Dendritic cell treated with granulocyte-macrophage colony-stimulating factor and Interleukin-4, amounts not matched to agents 40 ng/mL and 50 ng/mL, for 4 days (primary cell): Measurements from ENCODE around the gene GNRHR.
"Not testable (repeated sequence)": the region's sequence is repeated elsewhere in the genome, so short reads cannot be mapped to it uniquely, and the experiment has no call there.

Experiments
- H3K27ac Mint-ChIP-seq: one replicate; pipeline ENCODE4 v1.8.0; 2022; ENCODE audit warnings: mild to moderate bottlenecking, mixed read lengths
- H3K27me3 Mint-ChIP-seq: one replicate; pipeline ENCODE4 v1.8.0; 2022; ENCODE audit warnings: mild to moderate bottlenecking, mixed read lengths
- H3K36me3 Mint-ChIP-seq: one replicate; pipeline ENCODE4 v1.8.0; 2022; ENCODE audit warnings: low read depth, mixed read lengths
- H3K4me1 Mint-ChIP-seq: one replicate; pipeline ENCODE4 v1.8.0; 2022; ENCODE audit warnings: low read depth, mixed read lengths
- H3K4me3 Mint-ChIP-seq: one replicate; pipeline ENCODE4 v1.8.0; 2022; ENCODE audit warnings: mild to moderate bottlenecking, moderate library complexity, mixed read lengths
- H3K9me3 Mint-ChIP-seq: one replicate; pipeline ENCODE4 v1.8.0; 2022; ENCODE audit warnings: mixed read lengths
- intact Hi-C: fragments of 100-400 bp; cut with micrococcal nuclease; formaldehyde crosslinking; loops from one replicate; pipeline ENCODE4 v1.15.0; 2022

GNRHR gene, protein sequence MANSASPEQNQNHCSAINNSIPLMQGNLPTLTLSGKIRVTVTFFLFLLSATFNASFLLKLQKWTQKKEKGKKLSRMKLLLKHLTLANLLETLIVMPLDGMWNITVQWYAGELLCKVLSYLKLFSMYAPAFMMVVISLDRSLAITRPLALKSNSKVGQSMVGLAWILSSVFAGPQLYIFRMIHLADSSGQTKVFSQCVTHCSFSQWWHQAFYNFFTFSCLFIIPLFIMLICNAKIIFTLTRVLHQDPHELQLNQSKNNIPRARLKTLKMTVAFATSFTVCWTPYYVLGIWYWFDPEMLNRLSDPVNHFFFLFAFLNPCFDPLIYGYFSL

DNA sequence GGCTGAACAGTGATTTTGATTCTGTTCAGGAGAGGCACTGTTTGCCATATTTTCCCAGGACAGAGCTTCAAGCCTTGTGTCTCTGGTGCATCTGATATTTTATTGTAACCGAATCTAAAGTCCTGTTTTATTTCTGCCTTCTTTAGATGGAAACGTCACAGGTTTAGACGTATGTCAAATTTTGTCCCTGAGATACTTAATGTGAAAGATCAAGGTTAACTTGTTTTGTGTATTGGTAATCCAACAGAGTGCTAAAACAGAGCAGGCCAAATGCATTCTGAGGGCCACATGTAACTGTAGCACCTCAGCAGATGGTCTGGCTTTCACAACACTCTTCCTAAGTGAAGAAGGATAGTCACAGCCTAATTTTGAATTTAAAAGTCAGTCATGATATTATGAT lies at the start of gene GNRHR:
GNRHR (minus strand) TSS at position 101 of the 400 bp plus-strand sequence; CDS start at position 48, 53 bp downstream.
- H3K27me3 Mint-ChIP-seq: no peaks in the 10 kb centered on the region
- no peaks in the 10 kb centered on the region for H3K9me3 Mint-ChIP-seq
- no peaks in the 10 kb centered on the region for H3K36me3 Mint-ChIP-seq
- H3K27ac Mint-ChIP-seq: no peak within 1 kb of the TSS
- H3K4me3 Mint-ChIP-seq: no peak within 1 kb of the TSS
- no peaks in the 10 kb centered on the region for H3K4me1 Mint-ChIP-seq
- intact Hi-C loops: no loop called here

DNA sequence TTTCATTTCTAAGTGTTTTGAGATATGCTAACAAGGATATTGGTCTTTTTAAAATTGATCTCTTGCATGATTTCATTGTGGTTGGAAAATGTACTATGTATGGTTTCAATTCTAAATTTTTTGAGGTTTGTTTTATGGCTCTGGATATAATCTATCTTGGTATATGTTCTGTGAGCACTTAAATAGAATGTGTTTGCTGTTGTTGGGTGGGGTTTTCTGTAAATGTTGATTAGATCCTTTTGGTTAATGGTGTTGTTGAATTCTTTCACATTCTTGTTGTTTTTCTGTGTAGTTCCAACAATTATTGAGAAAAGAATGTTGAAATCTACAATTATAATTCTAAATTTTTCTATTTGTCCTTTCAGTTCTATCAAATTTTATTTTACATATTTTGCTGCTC lies 42.6 kb upstream of the GNRHR start:
- H3K36me3 Mint-ChIP-seq: no peaks in the 10 kb centered on the region
- no peaks in the 10 kb centered on the region for H3K4me1 Mint-ChIP-seq
- H3K9me3 Mint-ChIP-seq: no peaks in the 10 kb centered on the region
- no peaks in the 10 kb centered on the region for H3K27me3 Mint-ChIP-seq
- no peak overlapping the region for H3K4me3 Mint-ChIP-seq
- intact Hi-C loops: no loop called here
- H3K27ac Mint-ChIP-seq: no peak overlapping the region

- H3K27me3 Mint-ChIP-seq: no peaks in the 10 kb centered on the region
- no peak overlapping the region for H3K27ac Mint-ChIP-seq
- H3K9me3 Mint-ChIP-seq: no peaks in the 10 kb centered on the region
- no peaks in the 10 kb centered on the region for H3K4me1 Mint-ChIP-seq
- no peak overlapping the region for H3K4me3 Mint-ChIP-seq
- intact Hi-C loops: no loop called here
- H3K36me3 Mint-ChIP-seq: no peaks in the 10 kb centered on the region
These were observed 36.5 kb upstream of the GNRHR start for GRCh38 chr4:67790721-67791120.

GRCh38 chr4:67787311-67787710 lies 33.1 kb upstream of the GNRHR start:
- Mint-ChIP-seq H3K36me3 (no peaks in the 10 kb centered on the region), H3K4me3 (no peak overlapping the region), H3K9me3 (no peaks in the 10 kb centered on the region), H3K27me3 (no peaks in the 10 kb centered on the region), H3K4me1 (no peaks in the 10 kb centered on the region), H3K27ac (no peak overlapping the region)
- intact Hi-C loops: no loop called here

DNA sequence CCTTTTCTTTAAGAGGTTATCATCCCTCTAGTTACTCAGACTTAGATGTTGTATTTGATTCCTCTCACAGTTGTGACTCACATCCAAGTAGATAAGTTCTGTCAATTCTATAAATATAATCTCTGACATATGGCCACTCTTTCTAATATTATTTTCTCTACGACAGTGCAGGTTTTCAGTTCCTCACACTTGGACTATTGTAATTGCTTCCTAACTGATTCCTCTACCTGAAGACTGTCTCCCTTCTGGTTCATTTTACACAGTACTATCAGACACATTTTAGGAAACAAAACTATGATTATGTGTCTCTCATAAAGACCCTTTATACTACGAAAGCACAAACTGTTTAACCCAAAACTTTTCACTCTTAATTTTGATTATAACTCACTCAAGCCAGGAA lies 31.3 kb upstream of the GNRHR start:
- Mint-ChIP-seq H3K36me3 (no peaks in the 10 kb centered on the region), H3K27me3 (no peaks in the 10 kb centered on the region), H3K9me3 (no peaks in the 10 kb centered on the region), H3K27ac (no peak overlapping the region), H3K4me1 (no peaks in the 10 kb centered on the region), H3K4me3 (no peak overlapping the region)
- intact Hi-C loops: no loop called here

GRCh38 chr4:67779631-67780030 lies 25.4 kb upstream of the GNRHR start:
- H3K36me3 Mint-ChIP-seq: no peaks in the 10 kb centered on the region
- H3K27me3 Mint-ChIP-seq: no peaks in the 10 kb centered on the region
- intact Hi-C loops: no loop called here
- no peaks in the 10 kb centered on the region for H3K9me3 Mint-ChIP-seq
- H3K4me3 Mint-ChIP-seq: no peak overlapping the region
- no peak overlapping the region for H3K27ac Mint-ChIP-seq
- no peaks in the 10 kb centered on the region for H3K4me1 Mint-ChIP-seq

DNA sequence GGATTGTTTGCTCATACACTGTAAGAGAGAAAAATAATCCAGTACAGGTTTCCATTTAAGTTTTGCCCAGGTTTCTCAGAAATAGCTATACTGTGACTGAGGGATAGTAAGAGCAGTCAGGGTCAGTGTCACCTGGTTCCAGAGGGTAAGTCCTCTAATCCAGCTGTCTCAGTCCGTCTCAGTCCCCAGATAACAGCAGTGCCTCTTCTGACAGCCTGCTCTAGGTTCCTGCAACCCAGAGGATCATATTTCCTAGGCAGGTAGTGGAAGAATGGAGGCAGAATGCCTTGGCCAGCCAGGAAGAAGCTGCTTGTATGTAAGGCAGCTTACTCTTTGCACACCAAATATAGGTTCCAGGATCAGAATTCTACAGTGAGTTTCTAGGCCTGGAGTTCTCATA lies 22.6 kb upstream of the GNRHR start:
- no peak overlapping the region for H3K27ac Mint-ChIP-seq
- no peaks in the 10 kb centered on the region for H3K4me1 Mint-ChIP-seq
- H3K9me3 Mint-ChIP-seq: no peaks in the 10 kb centered on the region
- H3K36me3 Mint-ChIP-seq: no peaks in the 10 kb centered on the region
- intact Hi-C loops: no loop called here
- H3K27me3 Mint-ChIP-seq: no peaks in the 10 kb centered on the region
- no peak overlapping the region for H3K4me3 Mint-ChIP-seq

- no peak overlapping the region for H3K4me3 Mint-ChIP-seq
- no peaks in the 10 kb centered on the region for H3K27me3 Mint-ChIP-seq
- intact Hi-C loops: no loop called here
- H3K4me1 Mint-ChIP-seq: no peaks in the 10 kb centered on the region
- no peaks in the 10 kb centered on the region for H3K36me3 Mint-ChIP-seq
- H3K9me3 Mint-ChIP-seq: no peaks in the 10 kb centered on the region
- no peak overlapping the region for H3K27ac Mint-ChIP-seq
These were observed 16.2 kb upstream of the GNRHR start for GRCh38 chr4:67770422-67770821.

- Mint-ChIP-seq H3K27ac (no peak overlapping the region), H3K36me3 (no peaks in the 10 kb centered on the region), H3K27me3 (no peaks in the 10 kb centered on the region), H3K9me3 (no peaks in the 10 kb centered on the region), H3K4me3 (no peak overlapping the region), H3K4me1 (no peaks in the 10 kb centered on the region)
- intact Hi-C loops: no loop called here
These were observed 11.7 kb upstream of the GNRHR start for GRCh38 chr4:67765928-67766327.

GRCh38 chr4:67765401-67765800 lies 11.2 kb upstream of the GNRHR start:
- Mint-ChIP-seq H3K27ac (no peak overlapping the region), H3K9me3 (no peaks in the 10 kb centered on the region), H3K4me1 (no peaks in the 10 kb centered on the region), H3K36me3 (no peaks in the 10 kb centered on the region), H3K27me3 (no peaks in the 10 kb centered on the region), H3K4me3 (no peak overlapping the region)
- intact Hi-C loops: no loop called here

- Mint-ChIP-seq H3K36me3 (no peaks in the 10 kb centered on the region), H3K27ac (no peak overlapping the region), H3K4me1 (no peaks in the 10 kb centered on the region), H3K4me3 (no peak overlapping the region), H3K27me3 (no peaks in the 10 kb centered on the region), H3K9me3 (no peaks in the 10 kb centered on the region)
- intact Hi-C loops: no loop called here
These were observed 10.0 kb upstream of the GNRHR start for GRCh38 chr4:67764183-67764582.

DNA sequence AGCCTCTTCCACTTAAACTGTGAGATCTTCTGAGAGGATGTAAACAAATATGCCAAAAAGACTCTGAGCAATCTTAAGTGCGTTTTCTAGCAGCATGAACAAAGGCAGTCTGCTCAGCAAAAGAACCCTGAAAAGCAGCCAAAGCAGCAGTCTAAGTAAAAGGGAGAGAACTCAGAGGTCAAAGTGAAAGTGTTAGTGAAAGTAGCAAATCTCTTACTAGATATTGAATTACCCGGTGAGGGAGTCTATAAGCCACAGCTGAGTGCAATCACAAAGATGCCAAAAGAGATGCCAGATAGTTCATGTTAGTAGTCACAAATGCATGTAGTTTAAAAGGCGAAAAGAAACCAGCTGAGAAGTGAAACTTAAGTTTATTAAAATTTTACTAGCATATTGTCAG lies 7.9 kb upstream of the GNRHR start:
- H3K27ac Mint-ChIP-seq: no peak overlapping the region
- H3K4me3 Mint-ChIP-seq: no peak overlapping the region

GRCh38 chr4:67756991-67757390 lies 2.8 kb upstream of the GNRHR start:
- H3K36me3 Mint-ChIP-seq, H3K4me1 Mint-ChIP-seq, H3K27me3 Mint-ChIP-seq, intact Hi-C loops, H3K27ac Mint-ChIP-seq, H3K9me3 Mint-ChIP-seq, H3K4me3 Mint-ChIP-seq: not testable (repeated sequence)

More for the DNA sequence above, 7.9 kb upstream of the GNRHR start:
- intact Hi-C loops: no loop called here
- H3K4me1 Mint-ChIP-seq: no peaks in the 10 kb centered on the region
- no peaks in the 10 kb centered on the region for H3K9me3 Mint-ChIP-seq
- no peaks in the 10 kb centered on the region for H3K36me3 Mint-ChIP-seq
- no peaks in the 10 kb centered on the region for H3K27me3 Mint-ChIP-seq

GRCh38 chr4:67755974-67756373 lies 1.8 kb upstream of the GNRHR start:
- H3K27me3 Mint-ChIP-seq: no peaks in the 10 kb centered on the region
- H3K36me3 Mint-ChIP-seq: no peaks in the 10 kb centered on the region
- H3K4me1 Mint-ChIP-seq: no peaks in the 10 kb centered on the region
- intact Hi-C loops: no loop called here
- H3K4me3 Mint-ChIP-seq: no peak overlapping the region
- no peak overlapping the region for H3K27ac Mint-ChIP-seq
- no peaks in the 10 kb centered on the region for H3K9me3 Mint-ChIP-seq

- H3K36me3 Mint-ChIP-seq: no peaks in the 10 kb centered on the region
- no peaks in the 10 kb centered on the region for H3K9me3 Mint-ChIP-seq
- intact Hi-C loops: no loop called here
- H3K27me3 Mint-ChIP-seq: no peaks in the 10 kb centered on the region
- no peak overlapping the region for H3K4me3 Mint-ChIP-seq
- no peak overlapping the region for H3K27ac Mint-ChIP-seq
- no peaks in the 10 kb centered on the region for H3K4me1 Mint-ChIP-seq
These were observed 2.9 kb downstream of the GNRHR start for GRCh38 chr4:67751260-67751659.
